Nephron progenitor cell (in vitro differentiated cells): Measurements from ENCODE around the gene ENTPD5.
"Not testable (repeated sequence)": the region's sequence is repeated elsewhere in the genome, so short reads cannot be mapped to it uniquely, and the experiment has no call there.

ENCODE experiments used
- DNase-seq: peaks from one replicate; pipeline ENCODE4 v3.0.0; 2021
- H3K27ac Mint-ChIP-seq: 2 replicates; pipeline ENCODE4 v1.8.0; 2021; ENCODE audit warnings: mild to moderate bottlenecking, moderate library complexity, mixed read lengths
- H3K27me3 Mint-ChIP-seq: 2 replicates; pipeline ENCODE4 v1.8.0; 2021; ENCODE audit warnings: mild to moderate bottlenecking, low read depth, mixed read lengths; ENCODE audit not compliant: poor library complexity
- H3K36me3 Mint-ChIP-seq: 2 replicates; pipeline ENCODE4 v1.8.0; 2021; ENCODE audit warnings: low read depth, mixed read lengths
- H3K4me1 Mint-ChIP-seq: 2 replicates; pipeline ENCODE4 v1.8.0; 2021; ENCODE audit warnings: mixed read lengths
- H3K4me3 Mint-ChIP-seq: 2 replicates; pipeline ENCODE4 v1.8.0; 2021; ENCODE audit warnings: mild to moderate bottlenecking, moderate library complexity, mixed read lengths
- H3K9me3 Mint-ChIP-seq: 2 replicates; pipeline ENCODE4 v1.8.0; 2021; ENCODE audit warnings: mild to moderate bottlenecking, moderate library complexity, mixed read lengths
- CTCF ChIP-seq: fragments of 200-600 bp; sonication (generic); IDR thresholded peaks from 2 replicates; pipeline ENCODE4 v1.5.0; 2021; ENCODE audit warnings: antibody characterized with exemption

Gene ENTPD5

GRCh38 chr14:73997108-73997943, 21.8 kb downstream of the ENTPD5 start:
- H3K9me3 Mint-ChIP-seq: no peaks in the 10 kb centered on the region

GRCh38 chr14:73996731-73997107, 22.4 kb downstream of the ENTPD5 start:
- Mint-ChIP-seq H3K27ac (peak overlapping the region; percentile 76), H3K9me3 (no peaks in the 10 kb centered on the region), H3K36me3 (peaks cover 17% of the 10 kb centered on the region), H3K4me1 (peaks cover 41% of the 10 kb centered on the region), H3K27me3 (no peaks in the 10 kb centered on the region), H3K4me3 (no peak overlapping the region)
- no peak for TF ChIP-seq CTCF
- DNase-seq: no peak

More at GRCh38 chr14:73997108-73997943, 21.8 kb downstream of the ENTPD5 start:
- peaks cover 41% of the 10 kb centered on the region for H3K4me1 Mint-ChIP-seq
- DNase-seq: no peak
- H3K4me3 Mint-ChIP-seq: no peak overlapping the region
- peak overlapping the region; percentile 76 for H3K27ac Mint-ChIP-seq
- no peak for TF ChIP-seq CTCF
- peaks cover 17% of the 10 kb centered on the region for H3K36me3 Mint-ChIP-seq
- no peaks in the 10 kb centered on the region for H3K27me3 Mint-ChIP-seq

GRCh38 chr14:73995977-73996378, 23.1 kb downstream of the ENTPD5 start:
- DNase-seq: no peak
- TF ChIP-seq CTCF: no peak
- peaks cover 44% of the 10 kb centered on the region for H3K4me1 Mint-ChIP-seq
- H3K4me3 Mint-ChIP-seq: no peak overlapping the region
- peaks cover 17% of the 10 kb centered on the region for H3K36me3 Mint-ChIP-seq
- peak overlapping the region; percentile 5 for H3K27ac Mint-ChIP-seq
- no peaks in the 10 kb centered on the region for H3K27me3 Mint-ChIP-seq
- no peaks in the 10 kb centered on the region for H3K9me3 Mint-ChIP-seq

- DNase-seq, H3K27me3 Mint-ChIP-seq, H3K4me3 Mint-ChIP-seq, H3K9me3 Mint-ChIP-seq: not testable (repeated sequence)
- Mint-ChIP-seq H3K36me3 (peaks cover 17% of the 10 kb centered on the region), H3K27ac (peak overlapping the region; percentile 57), H3K4me1 (peaks cover 46% of the 10 kb centered on the region)
Observed at GRCh38 chr14:73994926-73995325, 24.2 kb downstream of the ENTPD5 start.

- H3K9me3 Mint-ChIP-seq: no peaks in the 10 kb centered on the region
- peaks cover 20% of the 10 kb centered on the region for H3K4me1 Mint-ChIP-seq
- peaks cover 27% of the 10 kb centered on the region for H3K36me3 Mint-ChIP-seq
- H3K27me3 Mint-ChIP-seq: no peaks in the 10 kb centered on the region
- peak overlapping the region; percentile 85 for H3K27ac Mint-ChIP-seq
- no peak for TF ChIP-seq CTCF
- DNase-seq: no peak
- H3K4me3 Mint-ChIP-seq: no peak overlapping the region
Observed at GRCh38 chr14:73991092-73991491, 28.0 kb downstream of the ENTPD5 start.

- H3K36me3 Mint-ChIP-seq: peaks cover 26% of the 10 kb centered on the region
Observed at GRCh38 chr14:73988656-73989055, 30.4 kb downstream of the ENTPD5 start.

GRCh38 chr14:73988065-73988464, 31.0 kb downstream of the ENTPD5 start:
- Mint-ChIP-seq H3K4me3 (no peak overlapping the region), H3K27me3 (no peaks in the 10 kb centered on the region), H3K36me3 (peaks cover 26% of the 10 kb centered on the region), H3K4me1 (peaks cover 5% of the 10 kb centered on the region), H3K27ac (no peak overlapping the region), H3K9me3 (no peaks in the 10 kb centered on the region)
- TF ChIP-seq CTCF: no peak
- DNase-seq: no peak

More at GRCh38 chr14:73988656-73989055, 30.4 kb downstream of the ENTPD5 start:
- DNase-seq, H3K27me3 Mint-ChIP-seq, H3K4me3 Mint-ChIP-seq, H3K27ac Mint-ChIP-seq, H3K9me3 Mint-ChIP-seq: not testable (repeated sequence)
- H3K4me1 Mint-ChIP-seq: peaks cover 10% of the 10 kb centered on the region
